Measurements from ENCODE around the gene SLC22A31.

SLC22A31 gene

GRCh38 chr16:89216315-89217137 is 16.2 kb upstream of the SLC22A31 start:
- FAIRE-seq: no peak

DNA sequence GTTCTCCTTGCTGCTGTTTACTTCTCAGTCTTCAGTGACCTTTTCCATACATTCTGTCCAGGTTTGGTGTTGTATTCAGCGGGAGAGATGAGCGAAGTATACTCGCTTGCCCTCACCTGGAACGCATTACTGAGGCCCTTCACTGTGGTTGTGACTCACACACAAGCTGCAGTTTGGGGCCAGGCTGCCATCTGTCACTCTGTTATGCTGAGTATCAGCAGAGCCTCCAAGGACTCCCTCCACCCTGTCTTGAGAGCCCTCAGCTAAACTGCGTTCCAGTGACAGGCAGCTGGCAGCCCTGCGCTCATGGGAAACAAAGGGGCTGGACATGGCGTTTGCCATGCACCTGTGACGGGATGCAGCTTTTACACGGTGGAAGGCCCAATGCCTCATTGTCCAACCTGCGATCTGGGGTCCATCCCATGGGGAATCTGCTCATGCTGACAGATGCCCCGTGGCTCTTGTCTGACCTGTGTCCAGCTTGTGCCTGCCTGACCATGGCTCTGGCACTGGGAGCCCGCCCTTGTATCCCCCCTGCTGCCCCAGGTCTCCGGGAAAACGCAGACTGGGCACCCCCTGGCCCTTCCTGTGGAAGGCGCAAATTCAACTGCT is 10.7 kb upstream of the SLC22A31 start:
- no peak for FAIRE-seq

- FAIRE-seq: no peak
Measured at GRCh38 chr16:89210165-89210903, 10.0 kb upstream of the SLC22A31 start.

- no peak for FAIRE-seq
Measured at GRCh38 chr16:89209522-89210044, 9.2 kb upstream of the SLC22A31 start.

- no peak for FAIRE-seq
Measured at GRCh38 chr16:89207993-89208392, 7.7 kb upstream of the SLC22A31 start.

GRCh38 chr16:89202422-89203215 is 2.3 kb upstream of the SLC22A31 start:
- FAIRE-seq: no peak

DNA sequence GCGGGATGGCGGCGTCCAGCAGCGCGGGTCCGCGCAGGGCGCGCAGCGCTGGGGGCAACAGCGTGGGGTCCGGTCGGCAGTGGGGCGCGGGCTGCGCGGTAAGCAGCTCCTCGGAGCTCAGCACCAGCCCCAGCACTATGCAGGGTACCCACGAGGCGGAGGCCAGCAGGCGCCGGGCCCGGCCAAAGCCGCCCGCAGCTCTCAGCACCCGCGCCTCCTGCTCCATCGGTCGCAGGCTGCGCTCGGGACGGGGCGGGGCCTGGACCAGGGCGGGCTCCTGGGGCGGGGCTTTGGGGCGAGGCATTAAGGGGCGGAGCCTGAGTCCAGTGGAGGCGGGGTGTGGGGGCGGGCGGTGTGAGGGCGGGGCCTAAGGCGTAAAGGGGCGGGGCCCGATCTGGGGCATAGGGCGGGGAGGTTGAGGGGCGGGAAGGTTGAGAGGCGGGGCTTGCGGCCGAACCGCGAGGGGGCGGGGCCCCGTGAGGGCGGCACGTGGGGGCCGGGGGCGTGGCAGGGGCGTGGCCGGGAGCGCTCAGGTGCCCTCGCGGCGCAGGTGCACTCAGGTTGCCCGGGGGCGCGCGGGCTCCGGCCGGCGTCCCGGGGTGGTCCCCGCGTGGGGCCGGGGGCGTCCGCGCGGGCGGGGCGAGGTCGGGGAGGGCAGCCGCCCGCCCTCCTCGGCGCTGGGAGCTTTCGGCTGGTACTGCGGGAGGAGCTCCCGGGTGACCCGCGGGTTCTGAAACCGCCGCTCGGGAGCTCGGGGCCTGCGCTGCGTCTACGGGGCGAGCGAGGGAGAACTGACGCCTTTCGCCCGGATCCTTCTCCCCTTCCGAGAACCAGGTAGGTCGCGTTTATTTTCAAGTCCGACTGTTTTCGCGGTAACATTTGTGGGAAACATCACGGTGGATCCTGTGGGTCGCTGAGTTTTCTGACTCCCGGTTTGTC is 1.4 kb upstream of the SLC22A31 start:
- FAIRE-seq: no peak

DNA sequence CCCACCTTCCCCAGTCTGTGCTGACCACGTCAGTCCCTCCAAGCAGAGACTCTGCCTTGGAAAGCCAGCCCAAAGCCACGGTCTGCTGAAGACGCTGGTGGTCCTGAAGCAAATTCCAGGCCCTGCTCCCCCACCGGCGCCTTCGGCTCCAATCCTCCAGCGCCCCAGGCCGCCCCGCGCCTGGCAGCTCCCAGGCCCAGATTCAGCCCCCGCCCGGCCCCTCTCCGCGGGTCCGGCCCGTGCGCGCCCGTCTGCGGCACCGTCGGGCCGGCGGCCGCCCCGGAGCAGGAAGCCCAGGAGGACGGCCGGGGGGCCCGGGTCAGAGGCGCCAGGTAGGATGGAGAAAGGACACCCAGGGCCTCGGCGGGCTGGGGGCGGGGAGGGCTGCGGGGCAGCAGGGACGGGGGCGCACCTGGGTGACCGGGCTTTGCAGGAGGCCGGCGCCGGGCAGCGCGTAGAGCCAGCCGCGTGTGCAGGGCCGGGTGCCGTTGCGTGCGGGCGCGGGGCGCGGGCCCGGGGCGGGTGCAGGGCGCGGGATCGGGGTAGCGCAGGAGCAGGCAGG is 594 bp upstream of the SLC22A31 start:
- no peak for FAIRE-seq

- FAIRE-seq: no peak
Measured at GRCh38 chr16:89199241-89200123, 855 bp downstream of the SLC22A31 start.

DNA sequence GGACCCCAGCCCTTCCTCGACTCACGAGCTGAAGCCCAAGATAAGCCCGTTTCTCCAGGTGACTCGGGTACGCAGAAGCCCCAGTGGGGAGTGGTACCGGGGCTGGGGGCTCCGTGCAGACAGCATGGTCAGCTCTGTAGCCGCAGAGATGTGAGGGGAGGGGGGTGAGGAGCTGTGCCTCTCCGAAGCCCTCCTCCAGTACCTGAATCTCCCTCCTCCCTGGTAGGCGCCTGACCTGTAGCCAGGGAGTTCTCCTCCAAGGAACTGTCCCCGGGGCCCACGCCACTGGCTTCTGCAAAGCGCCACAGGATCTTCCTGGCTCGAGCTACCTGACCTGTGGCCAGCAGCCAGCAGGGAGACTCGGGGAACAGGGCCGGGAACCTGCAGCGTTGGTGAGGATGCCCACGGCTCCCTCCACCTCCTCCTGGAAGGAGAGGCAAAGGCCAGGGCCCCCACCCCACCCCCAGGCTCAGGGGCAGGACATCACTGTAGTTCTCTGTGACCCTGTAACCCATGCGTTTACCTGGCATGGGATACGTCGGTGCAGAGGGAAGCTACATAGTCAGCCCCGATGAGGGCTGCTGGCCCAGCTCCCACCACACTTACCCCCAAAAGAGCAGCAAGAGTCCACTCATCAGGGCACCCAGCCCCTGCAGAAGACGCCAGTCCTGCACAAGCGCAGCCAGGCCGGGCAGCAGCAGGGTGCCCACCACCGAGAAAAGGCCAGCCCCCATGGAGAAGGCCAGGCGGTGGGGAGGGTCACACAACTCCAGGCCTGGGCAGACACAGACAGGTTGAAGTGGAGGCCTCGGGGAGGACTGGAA is 1.7 kb downstream of the SLC22A31 start:
- no peak for FAIRE-seq

GRCh38 chr16:89197633-89198416 is 2.5 kb downstream of the SLC22A31 start:
- no peak for FAIRE-seq

DNA sequence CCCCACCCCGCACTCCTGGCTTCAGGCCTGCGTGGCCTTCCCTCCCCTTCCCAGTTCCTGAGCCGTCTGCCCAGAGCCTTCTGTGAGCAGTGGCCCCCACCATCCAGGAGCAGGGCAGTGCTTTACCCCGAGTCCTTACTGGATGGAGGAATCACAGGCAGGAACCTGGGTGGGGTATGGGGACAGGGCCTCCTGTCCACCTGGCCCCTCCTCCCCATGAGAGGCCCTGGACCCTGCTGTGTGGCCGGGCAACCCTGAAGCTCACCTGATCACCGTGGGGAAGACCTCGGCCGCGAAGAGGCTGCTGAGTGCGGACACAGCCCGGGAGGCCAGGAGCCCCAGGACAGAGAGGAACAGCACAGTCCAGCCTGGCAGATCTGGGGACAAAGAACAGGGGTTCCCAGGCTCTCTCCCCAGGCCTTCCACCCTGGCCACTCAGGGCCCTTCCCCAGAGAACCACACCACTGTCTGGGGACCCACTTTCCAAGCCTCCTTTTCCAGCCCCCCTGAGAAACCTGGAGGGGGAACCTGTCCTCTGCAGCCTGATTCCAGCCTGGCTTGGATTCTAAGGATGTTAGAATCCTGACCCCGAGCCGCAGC is 3.2 kb downstream of the SLC22A31 start:
- no peak for FAIRE-seq

GRCh38 chr16:89195521-89196171 is 4.7 kb downstream of the SLC22A31 start:
- no peak for FAIRE-seq

DNA sequence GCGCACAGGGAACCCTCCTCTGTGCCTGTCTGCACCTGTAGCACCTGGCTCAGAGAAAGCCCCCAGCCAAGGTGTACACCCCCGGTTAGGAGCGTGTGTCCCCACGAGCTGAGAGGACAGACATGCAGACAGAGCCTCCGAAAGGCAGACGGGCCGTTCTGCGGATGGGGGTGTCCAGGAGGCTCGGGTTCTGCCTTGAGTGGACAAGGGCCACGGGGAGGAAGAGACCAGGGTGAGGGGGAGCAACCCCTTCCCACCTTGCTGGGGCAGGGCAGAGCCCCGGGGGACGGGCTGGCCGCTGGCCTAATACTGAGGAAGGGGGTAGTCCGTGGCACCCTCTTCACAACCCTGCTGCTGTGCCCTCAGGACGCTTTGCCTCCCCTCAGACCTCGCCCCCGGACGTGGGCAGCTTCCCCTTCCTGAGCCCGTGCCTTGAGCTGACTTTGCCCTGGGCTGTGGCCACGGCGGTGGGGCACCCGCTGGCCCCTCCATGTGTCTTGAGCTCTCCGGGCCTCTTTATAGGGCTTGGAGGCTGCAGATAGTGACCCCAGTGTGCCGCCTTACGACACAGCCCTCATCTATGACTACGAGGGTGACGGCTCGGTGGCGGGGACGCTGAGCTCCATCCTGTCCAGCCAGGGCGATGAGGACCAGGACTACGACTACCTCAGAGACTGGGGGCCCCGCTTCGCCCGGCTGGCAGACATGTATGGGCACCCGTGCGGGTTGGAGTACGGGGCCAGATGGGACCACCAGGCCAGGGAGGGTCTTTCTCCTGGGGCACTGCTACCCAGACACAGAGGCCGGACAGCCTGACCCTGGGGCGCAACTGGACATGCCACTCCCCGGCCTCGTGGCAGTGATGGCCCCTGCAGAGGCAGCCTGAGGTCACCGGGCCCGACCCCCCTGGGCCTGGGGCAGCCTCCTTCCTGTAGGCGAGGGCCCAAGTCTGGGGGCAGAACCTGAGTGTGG is 5.7 kb downstream of the SLC22A31 start:
- FAIRE-seq: no peak

- no peak for FAIRE-seq
Measured at GRCh38 chr16:89193576-89194293, 6.6 kb downstream of the SLC22A31 start.
